HG02571 (cell line): ENCODE results near the gene DSCAM.
"Not testable (repeated sequence)": the region's sequence is repeated elsewhere in the genome, so short reads cannot be mapped to it uniquely, and the experiment has no call there.

Experiments
- ATAC-seq: cut with Tn5 transposase; IDR thresholded peaks from one replicate; pipeline ENCODE4 v1.9.1; 2021; ENCODE audit warnings: mild to moderate bottlenecking, moderate library complexity; ENCODE audit not compliant: unreplicated experiment

Gene DSCAM

GRCh38 chr21:40337981-40338380 lies 509.0 kb downstream of the DSCAM start:
- ATAC-seq: no peak

- ATAC-seq: no peak
These were observed 511.3 kb downstream of the DSCAM start for GRCh38 chr21:40335704-40336103.

GRCh38 chr21:40334159-40334558 lies 512.8 kb downstream of the DSCAM start:
- no peak for ATAC-seq

GRCh38 chr21:40333731-40334130 lies 513.2 kb downstream of the DSCAM start:
- no peak for ATAC-seq

GRCh38 chr21:40331804-40332203 lies 515.2 kb downstream of the DSCAM start:
- ATAC-seq: no peak

- no peak for ATAC-seq
These were observed 515.8 kb downstream of the DSCAM start for GRCh38 chr21:40331172-40331571.

GRCh38 chr21:40324389-40324788 lies 522.6 kb downstream of the DSCAM start:
- ATAC-seq: no peak

- not testable (repeated sequence) for ATAC-seq
These were observed 526.2 kb downstream of the DSCAM start for GRCh38 chr21:40320718-40321117.

- ATAC-seq: no peak
These were observed 528.6 kb downstream of the DSCAM start for GRCh38 chr21:40318371-40318770.

GRCh38 chr21:40316104-40316503 lies 530.9 kb downstream of the DSCAM start:
- no peak for ATAC-seq

GRCh38 chr21:40315626-40316025 lies 531.3 kb downstream of the DSCAM start:
- no peak for ATAC-seq

- ATAC-seq: no peak
These were observed 533.7 kb downstream of the DSCAM start for GRCh38 chr21:40313260-40313659.

- ATAC-seq: no peak
These were observed 546.7 kb downstream of the DSCAM start for GRCh38 chr21:40300300-40300699.

- no peak for ATAC-seq
These were observed 547.5 kb downstream of the DSCAM start for GRCh38 chr21:40299451-40299850.

GRCh38 chr21:40294345-40294744 lies 552.6 kb downstream of the DSCAM start:
- ATAC-seq: no peak

- no peak for ATAC-seq
These were observed 555.4 kb downstream of the DSCAM start for GRCh38 chr21:40291560-40291959.

- ATAC-seq: no peak
These were observed 562.5 kb downstream of the DSCAM start for GRCh38 chr21:40284409-40284808.

- no peak for ATAC-seq
These were observed 563.8 kb downstream of the DSCAM start for GRCh38 chr21:40282912-40283886.

GRCh38 chr21:40278345-40278744 lies 568.6 kb downstream of the DSCAM start:
- ATAC-seq: no peak

GRCh38 chr21:40276001-40276400 lies 571.0 kb downstream of the DSCAM start:
- ATAC-seq: no peak

- no peak for ATAC-seq
These were observed 574.9 kb downstream of the DSCAM start for GRCh38 chr21:40272037-40272436.

GRCh38 chr21:40271164-40271563 lies 575.8 kb downstream of the DSCAM start:
- no peak for ATAC-seq

GRCh38 chr21:40270047-40270446 lies 576.9 kb downstream of the DSCAM start:
- no peak for ATAC-seq
